PFSK-1 (cell line): ENCODE data around the gene PPARA.

Experiments
- POLR2AphosphoS5 ChIP-seq: IDR thresholded peaks from 2 replicates; pipeline ENCODE4 v1.6.1; 2012; ENCODE audit warnings: low read depth, mild to moderate bottlenecking, control low read depth, low read length, moderate library complexity
- REST ChIP-seq, 2 experiments: IDR thresholded peaks; 2 replicates each; pipeline versions ENCODE4 v1.6.1 to v1.8.0; 2011 to 2012; ENCODE audit warnings: low read depth in 2 of 2, low read length in 2 of 2, control low read depth in 1 of 2, inconsistent platforms in 1 of 2, mild to moderate bottlenecking in 1 of 2, moderate library complexity in 1 of 2; ENCODE audit not compliant: insufficient read depth in 1 of 2
- SIN3A ChIP-seq: IDR thresholded peaks from 2 replicates; pipeline ENCODE4 v1.6.1; 2012; ENCODE audit warnings: mild to moderate bottlenecking, low read length, moderate library complexity, borderline replicate concordance; ENCODE audit not compliant: insufficient read depth

GRCh38 chr22:46121079-46121478 lies 29.2 kb upstream of the PPARA start:
- TF ChIP-seq POLR2AphosphoS5 (no peak), REST (IDR thresholded peaks at IDR 0.05; ENCODE audit: insufficient read depth in 1 of 2, low read depth in 2 of 2, low read length in 2 of 2) (no peak), SIN3A (no peak)
